ENCODE measurements around the gene ADAM12. TPM values are rescaled to one million over a fixed set of nuclear protein-coding genes. Genes with fewer than 3 reads are reported as not detected.

ADAM12 gene
- polyA plus RNA-seq, 1 of the 3 experiments (the other 2 are of a cell fraction): 25.0 TPM

- H3K9me2 ChIP-seq: no peaks in the 10 kb centered on the region
- H3K79me2 ChIP-seq (ENCODE audit: insufficient read depth): no peaks in the 10 kb centered on the region
- H2AFZ ChIP-seq (ENCODE audit: low read depth): peak overlapping the region; percentile 23; the same call in 1 of the 2 replicates
- H4K20me1 ChIP-seq (ENCODE audit: insufficient read depth): no peaks in the 10 kb centered on the region
- 65% methylated on average over 4 of the region's 6 CpGs for WGBS (ENCODE audit: low lambda C conversion rate)
- TF ChIP-seq MEF2A (IDR thresholded peaks at IDR 0.05; ENCODE audit: borderline replicate concordance, low read depth): no peak
- TF ChIP-seq SMC3 (IDR thresholded peaks at IDR 0.05; ENCODE audit: low read depth, low read length): no peak
- no peak for TF ChIP-seq USF1 (IDR thresholded peaks at IDR 0.05; ENCODE audit: borderline replicate concordance, low read depth)
- no peak for TF ChIP-seq MAX (IDR thresholded peaks at IDR 0.05; ENCODE audit: low read depth)
- no peak for TF ChIP-seq TEAD4 (IDR thresholded peaks at IDR 0.05; ENCODE audit: borderline replicate concordance, insufficient read depth)
- TF ChIP-seq IRF3 (IDR thresholded peaks at IDR 0.05; ENCODE audit: low read depth, low read length): no peak
- no peak for TF ChIP-seq FOSL2 (IDR thresholded peaks at IDR 0.05; ENCODE audit: borderline replicate concordance, low read depth)
- no peak for TF ChIP-seq EP300 (IDR thresholded peaks at IDR 0.05; ENCODE audit: borderline replicate concordance in 1 of 2, low read depth in 1 of 2, low read length in 1 of 2)
- TF ChIP-seq SIN3A (IDR thresholded peaks at IDR 0.05; ENCODE audit: borderline replicate concordance, low read depth, low read length): no peak
- no peak for TF ChIP-seq NFIC (IDR thresholded peaks at IDR 0.05; ENCODE audit: borderline replicate concordance)
- H3K9ac ChIP-seq: 0 out of 2 replicates have a peak overlapping the region, but pooled peaks have one; percentile 38
- H3K4me3 ChIP-seq (ENCODE audit: low read depth in 2 of 2, low read length in 1 of 2): no peak overlapping the region
- peaks cover 27% of the 10 kb centered on the region for H3F3A ChIP-seq (replicated peaks; ENCODE audit: insufficient read depth)
- no peaks in the 10 kb centered on the region for H3K36me3 ChIP-seq (replicated peaks in 1 of 2; ENCODE audit: control insufficient read depth in 1 of 2, insufficient read depth in 2 of 2, low read length in 1 of 2)
- no peaks in the 10 kb centered on the region for H3K9me3 ChIP-seq
- CTCF ChIA-PET: no interaction called here
- peak; percentile 61 for DNase-seq
- H3K27me3 ChIP-seq (ENCODE audit: insufficient read depth): no peaks in the 10 kb centered on the region
- peaks cover 44 to 45% of the 10 kb centered on the region in 2 experiments for H3K4me1 ChIP-seq (ENCODE audit: control insufficient read depth in 1 of 2, insufficient read depth in 2 of 2, low read depth in 1 of 2, low read length in 1 of 2)
- H3K27ac ChIP-seq (ENCODE audit: low read depth in 2 of 2, low read length in 1 of 2): peak overlapping the region; percentile 98 to 99; a peak in 3 of 4 replicates
- H3K4me2 ChIP-seq: peak overlapping the region; percentile 43; the same call in 1 of the 2 replicates
- POLR2A ChIA-PET: interaction anchor here (0.6 to 0.7 kb wide), 2 partner anchors 184 to 329 kb away, joined by 3 read pairs; no protein-coding TSS in a partner anchor
Observed at GRCh38 chr10:126058104-126058503, 330.2 kb downstream of the ADAM12 start.

- no peak overlapping the region for H3K4me3 ChIP-seq (ENCODE audit: low read depth in 2 of 2, low read length in 1 of 2)
- DNase-seq: no peak
- no peak overlapping the region for H3K9ac ChIP-seq
- H3K4me1 ChIP-seq (ENCODE audit: control insufficient read depth in 1 of 2, insufficient read depth in 2 of 2, low read depth in 1 of 2, low read length in 1 of 2): peaks cover 38 to 39% of the 10 kb centered on the region in 2 experiments
- H3K36me3 ChIP-seq (replicated peaks in 1 of 2; ENCODE audit: control insufficient read depth in 1 of 2, insufficient read depth in 2 of 2, low read length in 1 of 2): no peaks in the 10 kb centered on the region
- no peak overlapping the region for H3K4me2 ChIP-seq
- H3K27ac ChIP-seq (ENCODE audit: low read depth in 2 of 2, low read length in 1 of 2): peak overlapping the region; percentile 98 to 99; a peak in 3 of 4 replicates
- ChIA-PET CTCF (no interaction called here), POLR2A (interaction anchor here (0.6 kb wide), 1 partner anchor 185 kb away, joined by 3 read pairs; no protein-coding TSS in a partner anchor)
- 95% methylated on average over 7 of the region's 8 CpGs for WGBS (ENCODE audit: low lambda C conversion rate)
- TF ChIP-seq NFIC (IDR thresholded peaks at IDR 0.05; ENCODE audit: borderline replicate concordance): no peak
- TF ChIP-seq RFX5 (IDR thresholded peaks at IDR 0.05; ENCODE audit: low read length): no peak
- no peak for TF ChIP-seq RCOR1 (IDR thresholded peaks at IDR 0.05; ENCODE audit: low read length)
- no peak for TF ChIP-seq ELF1 (IDR thresholded peaks at IDR 0.05)
- TF ChIP-seq YY1 (IDR thresholded peaks at IDR 0.05; ENCODE audit: low read depth): no peak
- H3K27me3 ChIP-seq (ENCODE audit: insufficient read depth): no peaks in the 10 kb centered on the region
- no peaks in the 10 kb centered on the region for H3K79me2 ChIP-seq (ENCODE audit: insufficient read depth)
- H3F3A ChIP-seq (replicated peaks; ENCODE audit: insufficient read depth): peaks cover 21% of the 10 kb centered on the region
- no peak overlapping the region for H2AFZ ChIP-seq (ENCODE audit: low read depth)
- no peaks in the 10 kb centered on the region for H4K20me1 ChIP-seq (ENCODE audit: insufficient read depth)
- H3K9me2 ChIP-seq: no peaks in the 10 kb centered on the region
- H3K9me3 ChIP-seq: no peaks in the 10 kb centered on the region
Observed at GRCh38 chr10:126057494-126057893, 330.8 kb downstream of the ADAM12 start.

Data from SK-N-SH (cell line).